Measurements from ENCODE around the gene BTBD6. TPM values are rescaled to one million over a fixed set of nuclear protein-coding genes. Genes with fewer than 3 reads are reported as not detected.

The BTBD6 gene
- total and polyA plus RNA-seq, 9 of the 15 experiments (the other 6 are each of a cell fraction or from before 2014, with no cell fraction given) = not detected

GRCh38 chr14:105207996-105208737 is 40.2 kb upstream of the BTBD6 start:
- intact Hi-C loops (cut with micrococcal nuclease) (loop anchor here (1.0 kb wide), 1 partner anchor 144 kb away; no protein-coding TSS in a partner anchor), in situ Hi-C loops (cut with MboI) (no loop called here)
- FAIRE-seq (no peak), DNase-seq (ENCODE audit: extremely low read depth in 1 of 4, low spot score in 3 of 4) (peak in 3 of 4 experiments; percentile 37 to 60 (median 60)), ATAC-seq (peak; percentile 41)
- BruUV-seq (replicated peaks) = no TSS peak
- Histone ChIP-seq H2AFZ (ENCODE audit: low read depth, low read length) (no peak overlapping the region), H3K9me1 (ENCODE audit: control insufficient read depth, insufficient read depth, low read length) (no peaks in the 10 kb centered on the region), H4K20me1 (replicated peaks; ENCODE audit: control insufficient read depth, insufficient read depth, low read length) (peaks cover 7% of the 10 kb centered on the region; the same call in 1 of the 2 replicates), H3K79me2 (ENCODE audit: control insufficient read depth, insufficient read depth, low read length) (no peaks in the 10 kb centered on the region), H3K36me3 (ENCODE audit: control insufficient read depth, insufficient read depth, low read length) (peaks cover 4% of the 10 kb centered on the region; the same call in 1 of the 3 replicates), H3K27me3 (ENCODE audit: control insufficient read depth in 2 of 2, insufficient read depth in 2 of 2, low read length in 2 of 2) (no peaks in the 10 kb centered on the region), H3K27ac (ENCODE audit: extremely low read depth, low read depth, low read length) (no peak overlapping the region), H3K4me1 (replicated peaks in 1 of 2; ENCODE audit: control insufficient read depth in 2 of 2, insufficient read depth in 2 of 2, low read length in 2 of 2) (peaks cover 0 to 51% of the 10 kb centered on the region in 2 experiments; a peak in 2 of 5 replicates), H3K9ac (ENCODE audit: insufficient read depth in 1 of 2, low read depth in 2 of 2, low read length in 2 of 2) (no peak overlapping the region), H3K4me3 (no peak overlapping the region), H3K4me2 (ENCODE audit: insufficient read depth, low read length) (no peak overlapping the region), H3K9me3 (replicated peaks; ENCODE audit: control insufficient read depth, insufficient read depth, low read depth, low read length) (no peaks in the 10 kb centered on the region)
- WGBS (ENCODE audit: insufficient coverage, low coverage, missing lambda C conversion rate) = 83% methylated on average over 9 of the region's 25 CpGs
- ChIA-PET CTCF (ENCODE audit: low intra/inter-chr PET ratio) (no interaction called here), POLR2A (no interaction called here)
- TF ChIP-seq ZBTB43 (CRISPR knock-in tag; IDR thresholded peaks at IDR 0.05) (no peak), ARID3B (CRISPR knock-in tag; IDR thresholded peaks at IDR 0.05; ENCODE audit: borderline replicate concordance) (no peak), CREM (IDR thresholded peaks at IDR 0.05; ENCODE audit: low read depth) (no peak), PYGO2 (tag; IDR thresholded peaks at IDR 0.05) (no peak), LARP7 (IDR thresholded peaks at IDR 0.05) (no peak), VEZF1 (CRISPR knock-in tag; IDR thresholded peaks at IDR 0.05) (peak; percentile 12; the same call in 1 of the 2 replicates), ZBTB2 (IDR thresholded peaks at IDR 0.05) (no peak), PHTF2 (CRISPR knock-in tag; IDR thresholded peaks at IDR 0.05) (no peak)
